ENCODE results near the gene ARHGEF7.
"Not testable (repeated sequence)": the region's sequence is repeated elsewhere in the genome, so short reads cannot be mapped to it uniquely, and the experiment has no call there.

- TF ChIP-seq ZNF274 (IDR thresholded peaks at IDR 0.05; ENCODE audit: low read depth, low read length); YY1 (IDR thresholded peaks at IDR 0.05; ENCODE audit: insufficient read depth, insufficient read length): not testable (repeated sequence)
Measured at GRCh38 chr13:111082769-111083168, 32.3 kb upstream of the ARHGEF7 start.
